Measurements from ENCODE around the gene MAGEB16.

The MAGEB16 gene

DNA sequence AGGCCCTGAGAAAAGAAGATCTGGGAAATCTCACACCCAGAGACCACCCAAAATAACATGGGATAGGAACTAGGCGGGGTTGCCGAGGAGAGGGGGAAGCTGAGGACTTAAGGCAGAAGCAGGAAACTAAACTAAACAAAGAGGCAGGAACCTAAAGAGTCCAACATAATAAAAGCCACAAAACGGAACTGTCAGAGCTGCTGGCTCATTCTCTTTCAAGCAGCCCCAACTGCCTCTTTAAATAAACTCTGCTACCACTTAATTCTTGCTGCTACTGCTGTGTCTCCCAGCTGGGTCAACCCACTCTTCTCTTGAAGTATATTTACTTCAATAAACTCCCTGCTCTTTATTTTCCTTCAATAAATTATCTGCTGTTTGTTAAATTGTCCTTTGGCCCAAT, 44.5 kb downstream of the MAGEB16 start:
- 50% methylated on average over 1 of the region's 3 CpGs; no CpG with 5 or more reads in 1 of the 2 experiments for WGBS, 2 experiments (ENCODE audit: insufficient coverage in 2 of 2)
- H3K27ac ChIP-seq (ENCODE audit: low read depth, low read length, severe bottlenecking), result peak overlapping the region; percentile 53
- H3K9me3 ChIP-seq (ENCODE audit: control insufficient read depth, low read length), result no peaks in the 10 kb centered on the region
- H3K4me3 ChIP-seq (ENCODE audit: extremely low read depth, insufficient read depth, low read length, poor library complexity, severe bottlenecking), result no peak overlapping the region
- peaks cover 3% of the 10 kb centered on the region for H3K4me1 ChIP-seq (ENCODE audit: control insufficient read depth, insufficient read depth, low read length, poor library complexity, severe bottlenecking)
- no peaks in the 10 kb centered on the region for H3K36me3 ChIP-seq (ENCODE audit: control insufficient read depth, insufficient read depth, low read length)

DNA sequence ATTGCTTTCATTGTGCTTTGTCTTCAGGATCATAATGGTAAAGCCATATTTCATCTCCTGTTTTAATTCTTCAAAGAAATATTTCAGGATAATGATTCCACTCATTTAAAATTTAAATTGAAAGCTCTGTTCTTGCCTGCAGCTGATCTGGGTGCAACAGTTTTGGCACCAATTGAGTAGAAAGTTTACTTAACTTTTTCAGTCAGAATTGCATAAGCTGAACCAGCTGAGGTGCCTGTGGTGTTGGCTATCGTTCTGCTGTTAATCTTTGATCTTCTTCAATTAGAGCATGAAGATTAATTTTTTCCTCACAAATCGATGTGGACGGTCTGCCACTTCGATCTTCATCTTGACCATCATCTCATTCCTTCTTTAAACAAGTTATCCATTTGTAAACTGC, 49.6 kb downstream of the MAGEB16 start:
- WGBS, 2 experiments (ENCODE audit: insufficient coverage in 2 of 2), result 93% methylated on average over 3 of the region's 4 CpGs; no CpG with 5 or more reads in 1 of the 2 experiments

More for the DNA sequence above, 49.6 kb downstream of the MAGEB16 start:
- Histone ChIP-seq H3K9me3 (ENCODE audit: control insufficient read depth, low read length) (no peaks in the 10 kb centered on the region), H3K27ac (ENCODE audit: low read depth, low read length, severe bottlenecking) (no peak overlapping the region), H3K36me3 (ENCODE audit: control insufficient read depth, insufficient read depth, low read length) (no peaks in the 10 kb centered on the region), H3K4me3 (ENCODE audit: extremely low read depth, insufficient read depth, low read length, poor library complexity, severe bottlenecking) (no peak overlapping the region), H3K4me1 (ENCODE audit: control insufficient read depth, insufficient read depth, low read length, poor library complexity, severe bottlenecking) (peaks cover 3% of the 10 kb centered on the region)
